ENCODE data around the gene RALGAPB.
A peak's percentile ranks its signal among the peaks of the same experiment; 100 is the strongest.

The RALGAPB gene

DNA sequence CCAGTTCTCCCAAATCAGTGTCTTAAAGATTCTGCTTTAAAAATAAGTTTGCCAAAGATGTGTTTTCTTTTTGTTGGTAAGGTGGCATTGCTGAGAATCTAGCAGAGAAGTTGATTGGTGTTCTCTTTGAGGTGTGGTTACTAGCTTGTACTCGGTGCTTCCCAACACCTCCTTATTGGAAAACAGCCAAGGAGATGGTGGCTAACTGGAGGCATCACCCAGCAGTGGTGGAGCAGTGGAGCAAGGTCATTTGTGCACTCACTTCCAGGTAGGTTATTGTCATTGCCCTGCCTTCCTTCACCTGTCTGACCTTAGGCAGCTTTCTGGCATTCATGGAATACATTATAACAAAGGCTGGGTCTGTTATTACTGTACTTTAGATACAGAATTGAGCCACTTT lies 26.7 kb downstream of the RALGAPB start:
- H3K79me1 ChIP-seq (replicated peaks; ENCODE audit: low read length, poor library complexity, severe bottlenecking): peaks cover 26% of the 10 kb centered on the region
- H3K9ac ChIP-seq (ENCODE audit: low read length): no peak overlapping the region
- H2AFZ ChIP-seq (ENCODE audit: low read depth, low read length): no peak overlapping the region
- H2BK12ac ChIP-seq (ENCODE audit: low read length in 2 of 2): no peak overlapping the region
- DNase-seq: no peak
- no peak overlapping the region for H3K4ac ChIP-seq (ENCODE audit: low read depth in 1 of 2, low read length in 2 of 2)
- H4K8ac ChIP-seq (ENCODE audit: low read length): no peak overlapping the region
- H2BK120ac ChIP-seq (ENCODE audit: low read depth, low read length): no peak overlapping the region
- no peak overlapping the region for H4K91ac ChIP-seq (ENCODE audit: low read length)
- H3K27me3 ChIP-seq (ENCODE audit: control insufficient read depth in 1 of 2, insufficient read depth in 1 of 2, low read length in 2 of 2): no peaks in the 10 kb centered on the region
- no peak overlapping the region for H3K27ac ChIP-seq (ENCODE audit: low read length, poor library complexity, severe bottlenecking)
- peaks cover 1% of the 10 kb centered on the region for H3K4me1 ChIP-seq (ENCODE audit: control insufficient read depth, insufficient read depth, low read depth, low read length)
- no peak overlapping the region for H3K14ac ChIP-seq (ENCODE audit: low read length in 2 of 2)
- no peaks in the 10 kb centered on the region for H3K9me3 ChIP-seq (ENCODE audit: control insufficient read depth, low read length)
- H3K4me3 ChIP-seq (ENCODE audit: insufficient read depth in 1 of 2, low read depth in 1 of 2, low read length in 2 of 2): no peak overlapping the region
- WGBS: 100% methylated on average over 1 of the region's 1 CpG
- no peak overlapping the region for H2BK15ac ChIP-seq (ENCODE audit: low read depth, poor library complexity, severe bottlenecking)
- H2BK5ac ChIP-seq (ENCODE audit: low read depth, low read length, poor library complexity, severe bottlenecking): no peak overlapping the region
- H3K4me2 ChIP-seq (ENCODE audit: low read length, poor library complexity, severe bottlenecking): no peak overlapping the region
- no peak overlapping the region for H3K18ac ChIP-seq (ENCODE audit: low read depth in 1 of 2, low read length in 2 of 2)
- H3K36me3 ChIP-seq (ENCODE audit: control insufficient read depth in 1 of 2, insufficient read depth in 2 of 2, low read depth in 1 of 2, low read length in 2 of 2): peaks cover 14 to 98% of the 10 kb centered on the region in 2 experiments
- H3K23ac ChIP-seq (ENCODE audit: low read length in 2 of 2): no peak overlapping the region
- peak overlapping the region; percentile 35 for H2AK5ac ChIP-seq (ENCODE audit: low read length, severe bottlenecking)

DNA sequence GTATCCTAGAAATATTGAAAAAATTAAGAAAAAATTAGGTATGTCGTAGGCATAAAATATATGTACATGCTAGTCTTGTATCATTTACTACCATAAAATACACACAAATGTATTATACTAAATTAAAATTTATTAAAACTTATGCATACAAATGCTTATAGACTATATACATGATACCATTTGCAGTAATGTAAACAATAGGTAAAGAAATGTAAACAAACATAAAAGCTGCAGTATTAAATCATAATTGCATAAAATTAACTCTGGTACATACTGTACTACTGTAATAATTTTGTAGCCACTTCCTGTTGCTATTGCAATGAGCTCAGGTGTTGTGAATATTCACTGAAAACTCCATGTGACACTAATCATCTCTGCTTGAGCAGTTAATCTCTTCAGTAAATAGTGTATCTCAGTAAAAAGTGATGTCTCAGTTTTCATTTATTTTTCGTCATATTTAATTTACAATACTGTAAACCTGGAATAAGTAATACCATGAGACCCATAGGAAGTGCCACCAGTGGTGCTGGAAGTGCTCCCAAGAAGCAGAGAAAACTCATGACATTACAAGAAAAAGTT lies 29.3 kb downstream of the RALGAPB start:
- Histone ChIP-seq H3K27ac (ENCODE audit: low read length, poor library complexity, severe bottlenecking) (no peak overlapping the region), H3K4me1 (ENCODE audit: control insufficient read depth, insufficient read depth, low read depth, low read length) (peaks cover 1% of the 10 kb centered on the region), H4K91ac (ENCODE audit: low read length) (no peak overlapping the region), H3K4ac (ENCODE audit: low read depth in 1 of 2, low read length in 2 of 2) (no peak overlapping the region), H3K23ac (ENCODE audit: low read length in 2 of 2) (no peak overlapping the region), H3K4me3 (ENCODE audit: insufficient read depth in 1 of 2, low read depth in 1 of 2, low read length in 2 of 2) (no peak overlapping the region), H2AK5ac (ENCODE audit: low read length, severe bottlenecking) (no peak overlapping the region), H2BK12ac (ENCODE audit: low read length in 2 of 2) (no peak overlapping the region), H3K4me2 (ENCODE audit: low read length, poor library complexity, severe bottlenecking) (no peak overlapping the region), H3K9me3 (ENCODE audit: control insufficient read depth, low read length) (no peaks in the 10 kb centered on the region), H2AFZ (ENCODE audit: low read depth, low read length) (no peak overlapping the region), H3K18ac (ENCODE audit: low read depth in 1 of 2, low read length in 2 of 2) (no peak overlapping the region), H3K79me1 (replicated peaks; ENCODE audit: low read length, poor library complexity, severe bottlenecking) (peaks cover 26% of the 10 kb centered on the region), H4K8ac (ENCODE audit: low read length) (no peak overlapping the region), H2BK15ac (ENCODE audit: low read depth, poor library complexity, severe bottlenecking) (no peak overlapping the region), H3K14ac (ENCODE audit: low read length in 2 of 2) (no peak overlapping the region), H3K36me3 (ENCODE audit: control insufficient read depth in 1 of 2, insufficient read depth in 2 of 2, low read depth in 1 of 2, low read length in 2 of 2) (peaks cover 16 to 83% of the 10 kb centered on the region in 2 experiments), H2BK5ac (ENCODE audit: low read depth, low read length, poor library complexity, severe bottlenecking) (no peak overlapping the region), H3K27me3 (ENCODE audit: control insufficient read depth in 1 of 2, insufficient read depth in 1 of 2, low read length in 2 of 2) (no peaks in the 10 kb centered on the region), H2BK120ac (ENCODE audit: low read depth, low read length) (no peak overlapping the region), H3K9ac (ENCODE audit: low read length) (no peak overlapping the region)
- no peak for DNase-seq
- 100% methylated on average over 1 of the region's 2 CpGs for WGBS

DNA sequence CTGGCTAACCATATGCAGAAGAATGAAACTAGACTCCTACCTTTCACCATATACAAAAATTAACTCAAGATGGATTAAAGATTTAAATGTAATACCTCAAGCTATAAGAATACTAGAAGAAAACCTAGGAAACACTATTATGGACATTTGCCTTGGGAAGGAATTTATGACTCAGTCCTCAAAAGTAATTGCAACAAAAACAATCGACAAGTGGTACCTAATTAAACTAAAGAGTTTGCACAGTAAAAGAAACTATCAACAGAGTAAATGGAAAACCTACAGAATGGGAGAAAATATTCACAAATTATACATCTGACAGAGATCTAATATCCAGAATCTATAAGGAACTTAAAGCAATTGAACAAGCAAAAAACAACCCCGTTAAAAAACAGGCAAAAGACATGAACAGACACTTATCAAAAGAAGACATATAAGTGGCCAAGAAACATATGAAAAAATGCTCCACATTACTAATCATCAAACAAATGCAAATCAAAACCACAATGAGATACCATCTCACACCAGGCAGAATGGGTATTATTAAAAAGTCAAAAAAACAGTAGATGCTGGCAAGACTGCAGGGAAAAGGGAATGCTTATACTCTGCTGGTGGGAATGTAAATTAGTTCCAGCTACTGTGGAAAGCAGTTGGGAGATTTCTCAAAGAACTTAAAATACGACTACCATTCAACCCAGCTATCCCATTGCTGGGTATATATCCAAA lies 31.9 kb downstream of the RALGAPB start:
- H2BK5ac ChIP-seq (ENCODE audit: low read depth, low read length, poor library complexity, severe bottlenecking): no peak overlapping the region
- H2BK15ac ChIP-seq (ENCODE audit: low read depth, poor library complexity, severe bottlenecking): no peak overlapping the region
- no peak overlapping the region for H3K4me3 ChIP-seq (ENCODE audit: insufficient read depth in 1 of 2, low read depth in 1 of 2, low read length in 2 of 2)
- no peaks in the 10 kb centered on the region for H3K4me1 ChIP-seq (ENCODE audit: control insufficient read depth, insufficient read depth, low read depth, low read length)
- H3K79me1 ChIP-seq (replicated peaks; ENCODE audit: low read length, poor library complexity, severe bottlenecking): peaks cover 17% of the 10 kb centered on the region
- H3K27ac ChIP-seq (ENCODE audit: low read length, poor library complexity, severe bottlenecking): no peak overlapping the region
- WGBS: 100% methylated on average over 2 of the region's 3 CpGs
- H3K4ac ChIP-seq (ENCODE audit: low read depth in 1 of 2, low read length in 2 of 2): no peak overlapping the region
- no peak overlapping the region for H3K14ac ChIP-seq (ENCODE audit: low read length in 2 of 2)
- no peak overlapping the region for H4K8ac ChIP-seq (ENCODE audit: low read length)
- no peaks in the 10 kb centered on the region for H3K27me3 ChIP-seq (ENCODE audit: control insufficient read depth in 1 of 2, insufficient read depth in 1 of 2, low read length in 2 of 2)
- no peak overlapping the region for H2BK120ac ChIP-seq (ENCODE audit: low read depth, low read length)
- no peak overlapping the region for H2AK5ac ChIP-seq (ENCODE audit: low read length, severe bottlenecking)
- no peak overlapping the region for H3K9ac ChIP-seq (ENCODE audit: low read length)
- DNase-seq: no peak
- no peaks in the 10 kb centered on the region for H3K9me3 ChIP-seq (ENCODE audit: control insufficient read depth, low read length)
- peaks cover 18 to 74% of the 10 kb centered on the region in 2 experiments for H3K36me3 ChIP-seq (ENCODE audit: control insufficient read depth in 1 of 2, insufficient read depth in 2 of 2, low read depth in 1 of 2, low read length in 2 of 2)
- H4K91ac ChIP-seq (ENCODE audit: low read length): no peak overlapping the region
- no peak overlapping the region for H2BK12ac ChIP-seq (ENCODE audit: low read length in 2 of 2)
- H2AFZ ChIP-seq (ENCODE audit: low read depth, low read length): no peak overlapping the region
- no peak overlapping the region for H3K18ac ChIP-seq (ENCODE audit: low read depth in 1 of 2, low read length in 2 of 2)
- no peak overlapping the region for H3K4me2 ChIP-seq (ENCODE audit: low read length, poor library complexity, severe bottlenecking)
- H3K23ac ChIP-seq (ENCODE audit: low read length in 2 of 2): no peak overlapping the region

DNA sequence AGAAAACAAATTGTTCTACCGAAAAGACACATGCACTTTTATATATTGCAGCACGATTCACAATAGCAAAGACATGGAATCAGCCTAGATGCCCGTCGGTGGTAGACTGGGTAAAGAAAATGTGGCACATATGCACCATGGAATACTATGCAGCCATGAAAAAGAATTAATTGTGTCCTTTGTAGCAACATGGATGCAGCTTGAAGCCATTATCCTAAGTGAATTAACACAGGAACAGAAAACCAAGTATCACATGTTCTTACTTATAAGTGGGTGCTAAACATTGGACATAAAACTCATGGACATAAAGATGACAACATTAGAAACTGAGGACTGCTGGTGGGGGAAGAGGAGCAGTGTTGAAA lies 32.4 kb downstream of the RALGAPB start:
- Histone ChIP-seq H3K9ac (ENCODE audit: low read length) (no peak overlapping the region), H3K23ac (ENCODE audit: low read length in 2 of 2) (no peak overlapping the region), H3K79me1 (replicated peaks; ENCODE audit: low read length, poor library complexity, severe bottlenecking) (peaks cover 16% of the 10 kb centered on the region), H2BK15ac (ENCODE audit: low read depth, poor library complexity, severe bottlenecking) (no peak overlapping the region), H3K4ac (ENCODE audit: low read depth in 1 of 2, low read length in 2 of 2) (no peak overlapping the region), H3K14ac (ENCODE audit: low read length in 2 of 2) (no peak overlapping the region), H3K36me3 (ENCODE audit: control insufficient read depth in 1 of 2, insufficient read depth in 2 of 2, low read depth in 1 of 2, low read length in 2 of 2) (peaks cover 20 to 74% of the 10 kb centered on the region in 2 experiments), H3K27me3 (ENCODE audit: control insufficient read depth in 1 of 2, insufficient read depth in 1 of 2, low read length in 2 of 2) (no peaks in the 10 kb centered on the region), H2AFZ (ENCODE audit: low read depth, low read length) (no peak overlapping the region), H3K27ac (ENCODE audit: low read length, poor library complexity, severe bottlenecking) (no peak overlapping the region), H3K4me3 (ENCODE audit: insufficient read depth in 1 of 2, low read depth in 1 of 2, low read length in 2 of 2) (no peak overlapping the region), H2AK5ac (ENCODE audit: low read length, severe bottlenecking) (no peak overlapping the region), H2BK120ac (ENCODE audit: low read depth, low read length) (no peak overlapping the region), H3K4me1 (ENCODE audit: control insufficient read depth, insufficient read depth, low read depth, low read length) (no peaks in the 10 kb centered on the region), H2BK5ac (ENCODE audit: low read depth, low read length, poor library complexity, severe bottlenecking) (no peak overlapping the region), H2BK12ac (ENCODE audit: low read length in 2 of 2) (no peak overlapping the region), H3K18ac (ENCODE audit: low read depth in 1 of 2, low read length in 2 of 2) (no peak overlapping the region), H4K8ac (ENCODE audit: low read length) (no peak overlapping the region), H3K4me2 (ENCODE audit: low read length, poor library complexity, severe bottlenecking) (no peak overlapping the region), H4K91ac (ENCODE audit: low read length) (no peak overlapping the region), H3K9me3 (ENCODE audit: control insufficient read depth, low read length) (no peaks in the 10 kb centered on the region)
- no peak for DNase-seq
- WGBS: 99% methylated on average over 4 of the region's 4 CpGs
